HG03378 (cell line): ENCODE data around the gene ACTL7B.
"Not testable (repeated sequence)": the region's sequence is repeated elsewhere in the genome, so short reads cannot be mapped to it uniquely, and the experiment has no call there.

Experiments used
- ATAC-seq: cut with Tn5 transposase; IDR thresholded peaks from one replicate; pipeline ENCODE4 v1.9.1; 2021; ENCODE audit warnings: mild to moderate bottlenecking, moderate library complexity; ENCODE audit not compliant: unreplicated experiment

The ACTL7B gene

DNA sequence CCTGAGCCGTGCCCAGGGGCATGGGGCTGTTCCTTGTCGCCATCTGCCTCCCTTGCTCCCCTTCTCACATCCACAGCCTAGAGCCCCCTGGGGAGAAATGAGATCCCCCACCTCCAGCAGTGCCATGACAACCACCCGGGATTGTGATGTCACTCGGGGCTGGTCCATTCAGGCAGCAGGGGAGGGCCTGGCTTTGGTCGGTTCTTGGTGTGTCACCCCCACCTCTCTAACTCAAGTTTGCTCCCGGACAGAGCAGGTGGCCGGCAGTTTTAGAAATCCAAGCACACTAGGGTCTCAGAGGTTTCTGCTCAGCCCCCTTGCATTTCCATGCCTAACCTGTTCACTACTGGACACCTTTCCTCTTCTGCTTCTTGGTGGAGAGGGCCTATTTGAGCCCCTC, at the start of gene ACTL7B:
ACTL7B (minus strand) TSS at position 99 of the 400 bp plus-strand sequence; CDS start at position 43, 56 bp downstream.
- no peak for ATAC-seq

DNA sequence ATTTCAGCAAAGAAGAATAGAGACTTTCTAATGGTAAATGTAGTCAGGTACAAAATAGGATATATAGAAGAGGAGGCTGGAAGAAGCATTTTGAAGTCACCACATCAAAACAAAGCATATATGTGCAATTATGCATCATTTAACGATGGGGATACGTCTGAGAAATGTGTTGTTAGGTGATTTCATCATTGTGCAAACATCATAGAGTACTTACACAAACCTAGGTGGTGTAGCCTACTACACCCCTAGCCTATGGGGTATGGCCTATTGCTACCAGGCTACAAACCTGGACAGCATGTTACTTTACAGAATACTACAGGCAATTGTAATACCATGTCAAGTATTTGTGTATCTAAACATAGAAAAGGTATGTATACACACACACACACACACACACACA, 49.7 kb upstream of the ACTL7B start:
- ATAC-seq, result no peak

- ATAC-seq, result no peak
These were observed 48.4 kb upstream of the ACTL7B start for GRCh38 chr9:108904161-108904560.

GRCh38 chr9:108903420-108904103, 47.8 kb upstream of the ACTL7B start:
- no peak for ATAC-seq

DNA sequence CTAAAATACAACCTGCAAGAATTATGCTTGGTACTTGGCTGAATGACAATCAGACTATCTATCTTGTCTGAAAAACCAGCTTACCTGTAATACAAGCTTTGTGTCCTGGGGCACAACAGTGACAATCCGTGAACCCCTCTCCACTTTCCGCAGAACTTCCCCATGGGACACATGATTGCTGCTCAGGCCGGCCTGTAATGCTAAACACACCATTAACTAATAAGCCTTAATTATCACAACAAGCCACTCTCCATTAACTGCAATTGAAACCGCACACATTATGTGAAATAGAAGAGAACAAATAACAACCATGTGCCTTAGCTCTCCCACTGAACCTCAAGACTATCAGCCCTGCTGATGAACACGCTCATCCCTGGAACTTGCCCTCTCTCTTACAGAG, 44.4 kb upstream of the ACTL7B start:
- ATAC-seq, result no peak

- not testable (repeated sequence) for ATAC-seq
These were observed 43.4 kb upstream of the ACTL7B start for GRCh38 chr9:108899023-108899695.

DNA sequence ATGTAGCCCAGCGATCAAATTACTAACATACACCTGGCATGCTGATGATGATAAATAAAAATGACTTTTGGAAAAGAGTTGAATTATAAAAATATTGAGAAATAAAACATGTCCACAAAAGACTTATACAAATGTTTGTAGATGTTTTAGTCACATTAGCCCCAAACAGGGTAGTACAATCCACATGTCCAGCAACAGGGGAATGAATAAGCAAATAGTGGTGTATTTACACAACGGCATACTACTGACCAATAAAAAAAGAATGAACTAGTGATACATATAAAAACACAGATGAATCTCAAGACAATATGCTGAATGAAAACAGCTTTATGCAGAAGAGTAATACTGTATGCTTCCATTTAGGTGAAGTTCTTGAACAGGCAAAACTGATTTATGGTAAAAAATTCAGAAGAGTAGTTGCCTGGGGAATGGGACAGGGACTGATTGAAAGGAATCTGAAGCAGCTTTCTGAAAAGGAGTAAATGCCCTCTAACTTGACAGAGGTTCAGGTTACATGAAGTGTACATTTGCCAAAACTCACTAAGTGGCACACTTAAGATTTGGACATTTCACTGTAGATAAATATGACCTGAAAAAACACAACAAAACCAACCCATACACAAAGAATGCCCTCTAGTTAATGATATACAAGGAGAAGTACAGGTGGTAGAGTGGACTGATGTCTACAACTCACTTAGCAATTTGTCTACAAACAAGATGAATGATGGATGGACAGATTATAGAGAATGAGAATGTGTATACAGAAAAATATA, 41.7 kb upstream of the ACTL7B start:
- no peak for ATAC-seq

GRCh38 chr9:108894225-108894997, 38.6 kb upstream of the ACTL7B start:
- ATAC-seq, result no peak

DNA sequence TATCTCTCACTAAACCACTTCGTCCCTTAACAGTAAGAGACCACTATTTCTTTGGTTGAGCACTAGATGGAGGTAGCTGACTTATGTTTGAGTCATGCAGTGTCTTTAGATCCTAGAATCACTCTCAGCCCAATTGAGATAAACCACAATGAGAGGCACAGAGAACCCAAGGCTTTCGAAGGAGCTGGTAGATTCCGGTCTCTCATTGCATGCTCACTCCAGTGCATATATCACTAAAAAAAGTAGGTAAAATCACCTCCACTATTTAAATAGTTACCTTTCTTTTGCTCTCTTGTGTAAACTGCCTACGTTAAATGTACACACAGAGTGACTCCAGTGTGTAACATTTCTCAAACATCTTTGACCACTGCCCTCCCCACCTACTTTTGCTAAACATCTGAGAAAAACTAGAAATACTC, 33.9 kb upstream of the ACTL7B start:
- ATAC-seq, result no peak

DNA sequence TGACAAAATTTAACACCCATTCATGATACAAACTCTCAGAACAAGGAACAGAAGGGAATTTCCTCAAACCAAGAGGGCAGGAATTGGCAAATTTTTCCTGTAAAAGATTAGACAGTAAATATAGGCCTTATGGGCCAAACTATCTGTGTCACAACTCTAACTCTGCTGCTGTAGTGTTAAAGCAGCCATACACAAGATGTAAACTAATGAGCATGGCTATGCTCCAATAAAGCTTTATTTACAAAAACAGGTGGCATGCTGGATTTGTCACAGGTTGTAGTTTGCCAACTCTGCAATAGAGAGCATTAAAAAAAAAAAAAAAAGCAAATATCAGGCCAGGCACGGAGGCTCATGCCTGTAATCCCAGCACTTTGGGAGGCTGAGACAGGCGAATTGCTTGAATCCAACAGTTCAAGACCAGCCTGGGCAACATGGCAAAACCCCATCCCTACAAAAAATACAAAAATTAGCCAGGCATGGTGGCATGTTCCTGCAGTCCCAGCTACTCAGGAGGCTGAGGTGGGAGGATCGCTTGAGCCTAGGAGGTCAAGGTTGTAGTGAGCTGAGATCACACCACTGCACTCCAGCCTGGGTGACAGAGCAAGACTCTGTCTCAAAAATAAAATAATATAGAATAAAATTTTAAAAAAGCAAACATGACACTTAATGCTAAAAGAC, 30.9 kb upstream of the ACTL7B start:
- ATAC-seq, result not testable (repeated sequence)

- peak; percentile 99 for ATAC-seq
These were observed 30.0 kb upstream of the ACTL7B start for GRCh38 chr9:108885643-108886348.

DNA sequence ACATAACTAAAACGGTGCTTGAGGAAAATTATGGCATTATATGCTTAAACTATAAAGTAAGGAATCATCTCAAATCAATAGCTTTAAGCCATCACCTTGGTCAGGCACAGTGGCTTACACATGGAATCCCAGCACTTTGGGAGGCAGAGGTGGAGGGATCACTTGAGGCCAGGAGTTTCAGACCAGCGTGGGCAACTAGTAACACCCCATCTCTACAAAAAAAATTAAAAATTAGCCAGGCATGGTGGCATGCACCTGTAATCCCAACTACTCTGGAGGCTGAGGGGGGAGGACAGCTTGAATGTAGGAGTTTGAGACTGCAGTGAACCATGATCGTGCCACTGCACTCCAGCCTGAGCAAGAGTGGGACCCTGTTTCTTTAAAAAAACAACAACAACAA, 28.9 kb upstream of the ACTL7B start:
- ATAC-seq, result no peak

- ATAC-seq, result no peak
These were observed 27.3 kb upstream of the ACTL7B start for GRCh38 chr9:108883085-108883484.

DNA sequence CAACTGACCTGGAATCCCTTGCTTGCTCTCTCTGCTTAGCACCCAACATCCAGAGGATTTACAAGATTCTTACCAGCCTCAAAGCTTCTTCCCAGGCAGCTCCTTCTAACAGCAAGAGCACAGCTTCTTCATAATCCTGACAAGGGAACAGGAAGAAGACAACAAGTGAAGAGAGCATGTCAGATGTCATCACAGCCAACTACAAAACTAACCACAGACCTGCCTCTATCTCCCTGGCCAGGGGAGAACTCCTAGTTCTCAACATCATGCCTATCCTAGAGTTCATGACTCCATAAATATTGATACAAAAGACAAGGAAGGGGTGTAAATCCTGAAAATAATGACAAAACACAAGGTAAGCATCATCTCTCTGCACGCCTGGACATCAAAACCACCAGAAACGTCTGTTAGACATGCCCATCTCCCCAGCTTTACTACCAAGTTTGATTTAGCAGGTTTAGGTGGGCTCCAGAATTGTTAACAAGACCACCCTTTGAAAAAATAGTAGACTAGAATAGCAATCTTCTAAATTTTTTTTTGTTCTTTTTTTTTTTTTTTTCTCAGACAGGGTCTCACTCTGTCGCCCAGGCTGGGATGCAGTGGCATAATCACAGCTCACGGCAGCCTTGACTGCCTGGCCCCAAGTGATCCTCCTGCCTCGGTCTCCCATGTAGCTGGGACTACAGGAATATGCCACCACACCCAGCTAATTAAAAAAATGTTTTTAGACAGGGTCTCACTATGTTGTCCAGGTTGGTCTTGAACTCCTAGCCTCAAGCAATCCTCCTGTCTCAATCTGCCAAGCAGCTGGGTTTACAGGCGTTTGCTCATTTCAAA, 26.5 kb upstream of the ACTL7B start:
- ATAC-seq, result no peak

GRCh38 chr9:108880738-108881316, 25.0 kb upstream of the ACTL7B start:
- no peak for ATAC-seq

GRCh38 chr9:108877524-108877923, 21.7 kb upstream of the ACTL7B start:
- no peak for ATAC-seq

GRCh38 chr9:108876425-108876824, 20.6 kb upstream of the ACTL7B start:
- no peak for ATAC-seq

DNA sequence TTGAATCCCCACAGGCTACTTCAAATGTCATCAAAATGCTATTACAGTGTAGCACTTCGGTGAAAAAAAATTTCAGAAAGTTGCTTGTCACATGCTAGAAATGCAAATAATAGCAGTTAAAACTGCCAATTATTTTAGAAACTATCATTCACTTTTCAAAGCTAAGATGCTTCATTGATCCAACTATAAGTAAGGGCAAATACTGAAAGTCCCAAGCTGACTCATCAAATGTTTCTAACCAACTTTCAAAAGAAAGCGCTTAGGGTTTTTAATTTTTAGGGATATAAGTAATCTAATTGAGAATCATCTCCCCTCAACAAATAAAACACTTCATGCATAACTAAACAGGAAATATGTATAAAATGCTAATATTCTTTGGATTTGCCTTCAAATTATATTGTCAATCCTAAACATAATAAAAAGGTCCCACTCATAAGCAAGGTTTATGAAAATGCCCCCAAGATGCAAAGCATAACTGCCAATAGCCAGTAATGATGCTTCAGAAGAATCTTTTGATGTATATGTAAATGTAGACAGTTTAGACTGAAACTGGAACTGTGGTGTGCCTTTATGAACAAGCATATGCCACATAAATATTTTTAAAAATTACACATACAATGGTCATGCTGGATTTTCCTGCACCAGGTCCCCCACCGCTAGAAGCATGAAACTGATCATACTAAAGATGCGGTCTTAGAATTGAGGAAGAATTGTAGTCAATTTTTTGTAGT, 18.4 kb upstream of the ACTL7B start:
- peak; percentile 49 for ATAC-seq
